Measurements from ENCODE around the gene WDR86. TPM values are rescaled to one million over a fixed set of nuclear protein-coding genes. Genes with fewer than 3 reads are reported as not detected.

WDR86 gene
- total RNA-seq, 1 experiment from 2014 or later = 8.1 TPM

- Histone ChIP-seq H4K5ac (ENCODE audit: insufficient read length, low read depth, low read length) (no peak overlapping the region), H3K4me1 (ENCODE audit: insufficient read depth, low read length) (no peaks in the 10 kb centered on the region), H3K9ac (ENCODE audit: extremely low read depth, insufficient read length, low read length) (no peak overlapping the region), H2AK5ac (ENCODE audit: insufficient read length, low read length) (no peak overlapping the region), H3K56ac (ENCODE audit: insufficient read length, low read depth, low read length) (no peak overlapping the region), H2AFZ (ENCODE audit: low read length) (no peak overlapping the region), H3K23ac (ENCODE audit: insufficient read length, low read depth, low read length) (no peak overlapping the region), H2BK20ac (ENCODE audit: low read depth, low read length, poor library complexity, severe bottlenecking) (no peak overlapping the region), H4K91ac (ENCODE audit: insufficient read length, low read depth, low read length) (no peak overlapping the region), H3K4ac (ENCODE audit: low read depth, low read length) (no peak overlapping the region), H2BK5ac (ENCODE audit: insufficient read length, low read length) (no peak overlapping the region), H3K27me3 (ENCODE audit: insufficient read depth, low read length) (no peaks in the 10 kb centered on the region), H3K23me2 (ENCODE audit: insufficient read length, low read depth, low read length, poor library complexity, severe bottlenecking) (no peaks in the 10 kb centered on the region), H3K18ac (ENCODE audit: insufficient read length, low read depth, low read length) (no peak overlapping the region), H3K27ac (ENCODE audit: insufficient read length, low read depth, low read length) (no peak overlapping the region), H4K8ac (replicated peaks; ENCODE audit: insufficient read length, low read depth, low read length) (no peak overlapping the region), H2BK120ac (ENCODE audit: low read depth, low read length, poor library complexity, severe bottlenecking) (no peak overlapping the region), H2BK12ac (ENCODE audit: insufficient read length, low read depth, low read length) (no peak overlapping the region), H3T11ph (ENCODE audit: low read length) (no peak overlapping the region), H3K14ac (ENCODE audit: insufficient read depth, low read length) (no peak overlapping the region), H3K79me2 (ENCODE audit: insufficient read depth, low read length) (no peaks in the 10 kb centered on the region), H3K79me1 (ENCODE audit: insufficient read depth, low read depth, low read length, poor library complexity, severe bottlenecking) (no peaks in the 10 kb centered on the region), H2BK15ac (ENCODE audit: low read depth, low read length) (no peak overlapping the region), H3K9me3 (ENCODE audit: control insufficient read depth, low read depth, low read length) (no peaks in the 10 kb centered on the region), H4K20me1 (ENCODE audit: control insufficient read depth, insufficient read depth, insufficient read length) (no peaks in the 10 kb centered on the region), H3K4me2 (ENCODE audit: insufficient read depth, insufficient read length, low read length) (no peak overlapping the region)
- no peaks in the 10 kb centered on the region for H3K9me3 Mint-ChIP-seq
- no CpG with 5 or more reads among the region's 5 CpGs for WGBS (ENCODE audit: extremely low coverage, insufficient read length, low lambda C conversion rate)
- peaks cover 0 to 4% of the 10 kb centered on the region in 2 experiments; a peak in 1 of 4 replicates for H3K4me1 Mint-ChIP-seq
- no peaks in the 10 kb centered on the region for H3K27me3 Mint-ChIP-seq (ENCODE audit: low read depth)
- H3K36me3 Mint-ChIP-seq (ENCODE audit: insufficient read depth in 1 of 3, low read depth in 3 of 3) = peaks cover 16 to 82% (median 65%) of the 10 kb centered on the region in 3 experiments; a peak in 6 of 7 replicates
- H3K27ac Mint-ChIP-seq = no peak overlapping the region
- no peak overlapping the region for H3K4me3 Mint-ChIP-seq
- no peak for DNase-seq
- no peak for TF ChIP-seq CTCF (conservative IDR thresholded peaks at IDR 0.05)
Measured at GRCh38 chr7:151352512-151352911, 57.3 kb downstream of the WDR86 start.
